Medulla oblongata (tissue), 1 donor: ENCODE data around the gene IGFBP3.

Experiments used
- DNase-seq: peaks from one replicate; pipeline ENCODE4 v3.0.0-alpha.2; 2015; ENCODE audit errors: extremely low spot score

The IGFBP3 gene

GRCh38 chr7:45891462-45892402, 29.3 kb downstream of the IGFBP3 start:
- DNase-seq: no peak

DNA sequence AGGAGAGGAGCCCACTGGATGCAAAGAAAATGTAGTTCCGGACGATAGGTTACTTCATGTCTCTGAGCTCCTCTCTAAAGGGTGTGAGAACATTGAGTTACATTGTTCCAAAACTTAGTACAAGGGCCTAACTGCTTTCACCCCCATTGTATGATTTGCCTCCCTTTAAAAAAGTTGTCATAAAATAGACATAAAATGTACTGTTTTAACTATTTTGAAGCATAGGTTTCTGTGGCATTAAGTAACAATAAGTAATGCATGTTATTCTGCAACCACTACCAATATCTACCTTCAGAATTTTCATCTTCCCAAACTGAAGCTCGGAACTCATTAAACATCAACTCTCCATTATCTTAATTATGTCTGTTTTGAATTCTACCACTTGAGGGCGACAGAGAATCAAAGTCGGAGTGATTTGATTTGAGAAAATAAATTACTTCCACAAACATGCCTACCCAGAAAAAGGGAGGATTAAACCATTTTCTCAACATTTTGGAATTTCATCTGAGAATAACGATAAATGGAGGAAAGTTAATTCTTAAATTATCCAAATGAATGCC, 30.1 kb downstream of the IGFBP3 start:
- DNase-seq: peak; percentile 72

DNA sequence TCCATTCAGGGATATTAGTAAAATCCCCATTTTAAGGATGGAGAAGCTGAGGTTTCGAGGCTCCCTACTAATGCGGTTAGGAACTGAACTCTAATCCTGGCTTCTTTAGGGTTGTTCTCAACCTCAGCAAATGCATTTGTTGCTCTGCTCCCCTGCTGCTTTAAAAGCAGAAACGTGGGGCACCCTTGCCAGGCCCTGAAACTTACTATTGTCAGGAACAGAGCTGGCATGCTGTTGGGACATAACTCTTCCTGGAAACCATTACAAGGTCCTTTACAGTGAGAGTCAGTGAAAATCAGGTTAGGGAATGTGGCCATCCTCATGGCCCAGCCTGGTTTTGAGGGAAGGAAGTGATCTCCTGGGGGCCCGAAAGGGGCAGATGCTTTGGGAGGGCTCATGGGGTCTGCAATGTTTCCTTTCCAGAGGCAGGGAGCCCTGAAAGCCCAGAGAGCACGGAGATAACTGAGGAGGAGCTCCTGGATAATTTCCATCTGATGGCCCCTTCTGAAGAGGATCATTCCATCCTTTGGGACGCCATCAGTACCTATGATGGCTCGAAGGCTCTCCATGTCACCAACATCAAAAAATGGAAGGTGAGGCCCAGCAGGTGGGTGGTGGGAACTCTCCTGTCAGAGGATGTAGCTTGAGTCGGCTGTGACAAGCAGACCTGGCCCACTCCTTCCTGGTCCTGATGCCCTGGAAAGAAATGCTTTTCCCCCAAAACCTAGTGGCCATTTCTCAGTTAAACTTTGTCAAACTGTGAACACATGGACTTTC, 30.8 kb downstream of the IGFBP3 start:
- DNase-seq: no peak

DNA sequence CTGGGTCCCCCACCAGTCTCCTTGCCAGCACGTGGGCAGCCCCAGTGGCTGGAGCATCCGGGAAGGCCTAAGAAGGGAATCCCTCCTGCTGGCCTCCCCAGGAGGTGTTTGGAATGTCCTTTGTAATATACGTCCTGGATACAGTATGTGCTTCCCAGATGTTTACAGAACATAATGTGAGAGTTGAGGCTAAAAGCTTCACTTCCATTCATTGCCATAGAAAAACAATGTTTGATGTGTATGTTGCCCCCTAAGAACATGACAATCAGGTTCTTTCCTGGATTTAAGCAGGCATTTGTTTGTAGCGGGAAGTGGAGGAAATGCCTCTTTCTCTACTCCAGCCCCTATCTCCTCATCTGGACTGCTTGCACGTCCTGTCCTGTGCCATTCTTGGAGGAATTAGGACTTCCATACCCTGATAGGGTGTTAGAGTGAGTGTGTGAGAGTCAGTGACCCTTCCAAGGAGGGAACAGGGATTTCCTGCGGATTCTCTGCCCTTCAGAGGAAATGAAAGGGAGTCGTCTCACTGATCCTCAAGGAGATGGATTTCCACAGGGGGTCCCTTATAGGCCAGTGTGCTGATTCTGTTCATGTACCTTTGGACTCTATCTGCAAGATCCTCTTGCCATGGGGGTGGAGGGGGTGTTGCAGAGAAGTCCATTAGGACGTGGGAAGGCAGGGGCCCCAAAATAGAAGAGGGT, 31.6 kb downstream of the IGFBP3 start:
- no peak for DNase-seq

DNA sequence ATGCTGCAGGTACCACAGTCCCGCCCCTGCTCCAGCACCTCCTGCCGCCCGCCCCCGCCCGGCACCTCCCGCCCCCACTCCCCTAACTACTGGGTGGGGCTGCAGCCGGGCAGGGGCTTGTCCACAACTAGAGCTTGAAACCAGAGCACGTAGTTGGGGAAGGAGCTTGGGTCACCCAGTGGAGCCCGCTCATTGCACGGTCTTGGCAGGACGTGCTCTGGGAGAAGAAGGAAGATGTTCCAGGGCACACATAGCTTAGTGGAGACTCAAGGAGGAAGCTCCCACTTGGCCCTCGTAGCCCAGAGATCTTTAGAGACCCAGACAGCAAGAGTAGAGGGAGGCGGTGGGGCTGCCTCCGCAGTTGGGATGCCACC, 32.1 kb downstream of the IGFBP3 start:
- DNase-seq: no peak

DNA sequence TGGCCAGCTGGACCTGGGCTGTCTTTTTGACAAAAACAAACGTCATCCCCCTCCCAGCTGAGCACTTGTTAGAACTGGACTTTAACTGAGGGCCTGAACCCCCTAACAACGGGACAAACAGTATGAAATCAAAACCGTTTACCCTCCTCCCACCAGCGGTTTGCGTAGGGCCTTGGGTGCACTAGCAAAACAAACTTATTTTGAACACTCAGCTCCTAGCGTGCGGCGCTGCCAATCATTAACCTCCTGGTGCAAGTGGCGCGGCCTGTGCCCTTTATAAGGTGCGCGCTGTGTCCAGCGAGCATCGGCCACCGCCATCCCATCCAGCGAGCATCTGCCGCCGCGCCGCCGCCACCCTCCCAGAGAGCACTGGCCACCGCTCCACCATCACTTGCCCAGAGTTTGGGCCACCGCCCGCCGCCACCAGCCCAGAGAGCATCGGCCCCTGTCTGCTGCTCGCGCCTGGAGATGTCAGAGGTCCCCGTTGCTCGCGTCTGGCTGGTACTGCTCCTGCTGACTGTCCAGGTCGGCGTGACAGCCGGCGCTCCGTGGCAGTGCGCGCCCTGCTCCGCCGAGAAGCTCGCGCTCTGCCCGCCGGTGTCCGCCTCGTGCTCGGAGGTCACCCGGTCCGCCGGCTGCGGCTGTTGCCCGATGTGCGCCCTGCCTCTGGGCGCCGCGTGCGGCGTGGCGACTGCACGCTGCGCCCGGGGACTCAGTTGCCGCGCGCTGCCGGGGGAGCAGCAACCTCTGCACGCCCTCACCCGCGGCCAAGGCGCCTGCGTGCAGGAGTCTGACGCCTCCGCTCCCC, 32.7 kb downstream of the IGFBP3 start, which contains the start of gene IGFBP1:
TSS of gene IGFBP1 (plus strand) at position 304 of the 808 bp plus-strand sequence. CDS start at position 469, 165 bp downstream.
- no peak for DNase-seq

- no peak for DNase-seq
These were observed 34.0 kb downstream of the IGFBP3 start for GRCh38 chr7:45886931-45887667.

- no peak for DNase-seq
These were observed 35.7 kb downstream of the IGFBP3 start for GRCh38 chr7:45885264-45885882.

DNA sequence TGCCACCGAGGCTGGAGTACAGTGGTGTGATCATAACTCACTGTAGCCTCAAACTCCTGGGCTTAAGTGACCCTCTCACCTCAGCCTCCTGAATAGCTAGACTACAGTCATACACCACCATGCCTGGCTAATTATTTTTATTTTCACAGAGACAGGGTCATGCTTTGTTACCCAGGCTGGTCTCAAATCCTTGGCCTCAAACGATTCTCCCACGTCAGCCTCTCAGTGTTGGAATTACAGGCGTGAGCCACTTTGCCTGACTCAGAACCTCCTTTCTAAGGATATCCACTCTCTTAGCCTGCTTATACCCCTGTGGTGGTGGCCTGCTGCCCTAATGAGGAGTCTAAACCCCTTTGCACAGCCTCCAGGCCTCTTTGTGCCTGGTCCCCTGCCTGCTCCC, 36.9 kb downstream of the IGFBP3 start:
- DNase-seq: no peak

- DNase-seq: no peak
These were observed 38.6 kb downstream of the IGFBP3 start for GRCh38 chr7:45882465-45882810.

DNA sequence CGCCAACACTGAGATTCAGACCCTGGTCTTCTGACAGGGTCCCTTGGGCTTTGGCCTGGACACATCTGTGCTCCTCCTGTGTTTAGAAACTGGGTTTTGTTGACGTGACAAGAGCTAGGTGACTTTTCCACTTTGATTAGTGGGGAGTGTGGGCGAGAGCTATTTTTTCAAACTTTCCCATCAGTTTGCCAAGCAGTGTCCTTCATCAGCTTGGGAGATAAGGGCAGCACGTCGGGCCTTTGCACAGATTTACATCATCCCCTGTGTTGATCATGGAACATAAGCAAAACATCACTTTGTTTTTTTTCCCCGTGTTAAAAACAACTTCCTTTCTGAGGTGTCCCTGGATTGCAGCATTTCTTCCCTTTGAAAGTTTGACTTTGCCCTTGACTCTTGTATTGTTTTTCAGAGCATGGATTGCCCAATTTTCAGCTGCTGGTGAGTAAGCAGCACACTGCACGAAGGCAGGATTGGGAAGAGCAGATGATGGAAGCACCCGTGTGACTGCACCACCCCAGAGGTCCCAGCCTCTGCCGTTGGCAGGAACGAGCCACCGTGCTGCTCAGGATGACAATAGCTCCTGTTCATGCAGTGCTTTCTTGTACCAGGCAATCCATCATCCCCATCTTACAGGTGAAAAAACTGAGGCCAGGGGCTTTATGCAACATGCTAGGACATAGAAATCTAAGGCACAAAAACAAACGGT, 39.2 kb downstream of the IGFBP3 start:
- DNase-seq: no peak

DNA sequence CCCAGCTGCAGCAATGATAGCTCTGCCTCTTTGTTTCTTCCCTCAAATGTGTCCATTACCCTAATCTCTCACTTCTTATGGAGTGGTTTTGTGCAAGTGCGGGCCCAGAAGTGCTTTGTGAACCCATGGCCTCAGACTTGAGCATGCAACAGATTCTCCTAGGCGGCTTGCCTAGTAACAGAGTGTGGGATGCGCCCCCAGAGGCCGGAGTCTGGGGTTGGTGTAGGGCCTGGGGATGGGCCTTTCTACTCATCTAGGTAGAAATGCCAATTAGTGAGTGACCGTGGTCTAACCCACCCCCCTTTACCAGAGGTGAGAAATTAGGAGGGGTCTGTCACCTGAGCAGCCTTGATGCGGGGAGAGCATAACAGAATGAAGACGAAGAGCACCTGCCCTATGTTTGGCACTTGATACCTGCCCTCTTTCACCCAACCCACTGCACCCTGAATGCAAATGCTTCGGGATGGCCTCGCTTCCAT, 39.8 kb downstream of the IGFBP3 start:
- DNase-seq: no peak

GRCh38 chr7:45880433-45880860, 40.6 kb downstream of the IGFBP3 start:
- no peak for DNase-seq

DNA sequence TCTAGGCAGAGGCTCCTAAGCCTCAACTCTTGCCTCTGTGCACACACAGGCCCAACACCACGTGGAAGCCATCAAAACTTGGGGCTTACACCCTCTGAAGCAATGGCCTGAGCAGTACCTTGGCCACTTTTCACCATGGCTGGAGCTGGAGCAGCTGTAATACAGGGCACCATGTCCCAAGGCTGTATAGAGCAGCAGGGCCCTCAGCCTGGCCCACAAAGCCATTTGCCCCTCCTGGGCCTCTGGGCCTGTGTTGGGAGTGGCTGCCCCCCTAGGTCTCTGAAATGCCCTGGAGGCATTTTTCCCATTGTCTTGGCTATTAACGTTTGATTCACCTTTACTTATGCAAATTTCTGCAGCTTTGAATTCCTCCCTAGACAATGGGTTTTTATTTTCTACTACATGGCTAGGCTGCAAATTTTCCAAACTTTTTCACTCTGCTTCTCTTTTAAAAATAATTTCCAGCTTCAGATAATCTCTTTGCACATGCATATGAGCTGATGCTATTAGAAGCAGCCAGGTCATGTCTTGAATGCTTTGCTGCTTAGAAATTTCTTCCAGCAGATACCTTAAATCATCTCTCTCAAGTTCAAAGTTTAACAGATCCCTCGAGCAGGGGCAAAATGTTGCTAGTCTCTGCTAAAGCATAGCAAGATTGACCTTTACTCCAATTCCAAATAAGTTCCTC, 42.5 kb downstream of the IGFBP3 start:
- no peak for DNase-seq

- DNase-seq: no peak
These were observed 44.6 kb downstream of the IGFBP3 start for GRCh38 chr7:45876519-45876918.

DNA sequence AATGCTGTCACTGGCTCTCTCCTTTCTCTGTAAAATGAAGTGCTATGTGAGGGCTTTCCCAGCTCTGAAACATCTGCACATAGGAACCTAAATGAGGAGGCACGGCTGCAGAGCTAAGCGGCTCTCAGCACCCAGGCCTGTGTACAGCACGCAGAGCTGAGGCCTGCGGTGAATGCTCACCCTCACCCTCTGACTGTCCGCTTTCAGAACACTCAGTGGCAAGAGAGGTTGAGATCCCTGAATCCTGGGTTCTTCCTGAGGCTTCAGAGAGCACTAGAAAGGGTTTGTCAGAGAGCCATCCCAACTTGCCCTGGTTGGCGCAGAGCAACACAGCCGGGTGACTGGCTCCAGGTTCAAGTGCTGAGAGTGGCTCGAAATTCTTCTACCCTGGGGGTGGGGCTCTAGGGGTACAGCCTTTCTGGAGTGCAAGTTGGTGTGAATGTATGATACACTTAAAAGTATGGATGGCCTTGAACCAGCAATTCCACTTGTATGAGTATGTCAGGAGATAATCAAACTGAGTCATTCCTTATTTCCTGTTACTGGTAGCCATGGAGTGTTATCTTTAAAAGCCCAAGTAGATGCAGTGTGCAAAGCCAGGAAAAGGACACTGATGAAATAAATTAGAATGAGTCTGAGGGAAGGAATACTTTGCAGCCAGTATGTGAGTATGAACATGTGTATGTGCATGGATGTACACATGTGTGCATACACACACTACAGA, 46.5 kb downstream of the IGFBP3 start:
- no peak for DNase-seq

GRCh38 chr7:45873355-45873754, 47.7 kb downstream of the IGFBP3 start:
- DNase-seq: no peak

- DNase-seq: no peak
These were observed 48.1 kb downstream of the IGFBP3 start, which contains the start of gene CCDC201 for GRCh38 chr7:45873035-45873354. CCDC201 (minus strand) TSS chr7:45873082; CDS start chr7:45873007, 75 bp downstream.
